CD4-positive, alpha-beta T cell treated with Interleukin-15 for 4 hours (primary cell): Measurements from ENCODE around the gene ZMYND15.

ENCODE experiments used
- DNase-seq: peaks from one replicate; pipeline ENCODE4 v3.0.0-alpha.2; 2020; ENCODE audit warnings: low spot score

ZMYND15 gene

GRCh38 chr17:4717791-4718190, 21.8 kb upstream of the ZMYND15 start:
- no peak for DNase-seq

DNA sequence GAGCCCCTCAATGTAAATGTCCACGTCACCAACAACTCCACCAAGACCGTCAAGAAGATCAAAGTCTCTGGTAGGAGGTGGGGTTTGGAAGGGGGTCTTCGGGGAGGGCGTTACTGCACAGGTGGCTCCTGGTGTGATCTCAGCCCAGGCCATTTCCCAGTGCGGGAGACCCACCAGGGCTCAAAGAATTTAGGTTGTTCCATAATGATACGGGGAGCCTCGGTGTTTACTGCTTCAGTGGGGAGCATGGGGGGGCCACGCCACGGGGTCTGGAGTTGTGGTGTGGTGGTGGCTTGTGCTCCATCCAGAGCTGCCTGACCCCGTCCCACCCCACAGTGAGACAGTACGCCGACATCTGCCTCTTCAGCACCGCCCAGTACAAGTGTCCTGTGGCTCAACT, 21.4 kb upstream of the ZMYND15 start:
- no peak for DNase-seq

GRCh38 chr17:4719146-4719545, 20.5 kb upstream of the ZMYND15 start:
- no peak for DNase-seq

DNA sequence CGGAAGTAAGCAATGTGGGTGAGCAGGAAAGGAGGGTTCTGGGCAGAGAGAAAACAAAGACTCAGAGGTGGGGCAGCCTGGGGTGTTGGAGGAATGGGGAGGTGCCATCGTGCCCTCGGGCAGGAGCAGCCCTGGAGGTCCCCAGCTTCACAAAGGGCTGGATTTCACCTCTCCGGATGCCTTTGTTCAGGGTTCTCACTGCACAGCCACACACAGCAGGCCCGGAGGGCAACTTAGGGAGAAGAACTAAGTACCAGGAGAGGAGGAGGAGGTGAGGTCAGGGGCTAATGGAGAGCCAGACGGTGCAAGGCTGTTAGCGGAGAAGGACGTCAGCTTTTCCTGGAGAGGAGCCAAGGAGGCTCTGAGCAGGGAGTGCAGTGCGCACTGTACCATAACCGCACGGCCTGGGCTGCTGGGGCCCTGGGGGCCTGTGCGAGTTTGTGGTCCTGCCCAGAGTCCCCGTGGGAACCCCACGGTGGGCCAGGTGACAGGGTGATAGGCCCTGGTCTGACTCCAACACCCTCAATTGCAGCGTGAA, 19.9 kb upstream of the ZMYND15 start:
- DNase-seq: no peak

- DNase-seq: no peak
These were observed 18.8 kb upstream of the ZMYND15 start for GRCh38 chr17:4720787-4721186.

DNA sequence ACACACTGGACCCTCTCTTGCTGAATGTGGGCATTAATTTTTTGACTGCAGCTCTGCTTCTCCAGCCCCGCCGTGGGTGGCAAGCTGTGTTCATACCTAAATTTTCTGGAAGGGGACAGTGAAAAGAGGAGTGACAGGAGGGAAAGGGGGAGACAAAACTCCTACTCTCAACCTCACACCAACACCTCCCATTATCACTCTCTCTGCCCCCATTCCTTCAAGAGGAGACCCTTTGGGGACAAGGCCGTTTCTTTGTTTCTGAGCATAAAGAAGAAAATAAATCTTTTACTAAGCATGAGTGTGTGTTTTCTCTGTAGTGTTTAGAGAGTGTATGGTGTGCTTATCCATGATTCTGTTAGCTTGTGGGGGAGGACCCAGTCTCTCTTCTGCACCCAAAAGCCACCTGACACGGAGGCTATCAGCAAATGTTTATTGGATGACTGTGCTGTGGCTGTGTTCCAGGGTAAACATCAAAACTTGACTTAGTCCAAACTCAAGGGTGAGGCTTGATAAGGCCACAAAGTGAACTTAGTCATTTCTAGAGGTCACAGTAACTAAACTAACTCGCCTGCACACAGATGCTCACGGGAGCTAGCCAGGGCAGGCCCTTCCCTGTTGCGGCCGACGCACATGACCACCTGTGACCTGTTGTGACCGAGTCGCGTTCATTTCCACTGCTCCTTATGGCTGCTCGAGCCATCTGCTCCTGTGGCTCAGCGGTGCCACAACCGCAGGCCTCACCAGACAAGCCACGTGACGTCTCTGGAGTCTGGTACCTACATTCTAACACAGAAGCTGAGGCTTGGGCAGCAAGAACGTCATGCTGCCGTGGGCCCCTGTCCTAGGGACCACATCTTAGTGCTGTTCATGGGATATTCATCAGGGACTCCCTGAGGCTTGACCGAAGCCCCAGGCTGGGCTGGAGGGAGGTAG, 18.2 kb upstream of the ZMYND15 start:
- DNase-seq: no peak

GRCh38 chr17:4722678-4723240, 16.9 kb upstream of the ZMYND15 start:
- no peak for DNase-seq

DNA sequence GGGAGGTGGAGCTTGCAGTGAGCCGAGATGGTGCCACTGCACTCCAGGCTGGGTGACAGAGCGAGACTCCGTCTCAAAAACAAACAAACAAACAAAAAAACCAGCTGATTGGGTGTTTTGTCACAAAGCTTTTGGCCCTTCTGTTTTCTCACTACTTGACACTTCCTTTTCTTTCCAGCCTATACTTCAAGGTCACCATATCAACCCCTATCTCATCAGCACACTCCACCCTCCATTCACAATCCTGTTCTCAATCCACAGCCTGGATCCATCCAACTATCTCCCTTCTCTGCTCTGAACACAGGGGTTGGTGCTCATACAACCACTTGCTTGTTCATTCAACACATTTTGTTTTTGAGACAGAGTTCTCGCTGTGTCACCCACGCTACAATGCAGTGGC, 15.0 kb upstream of the ZMYND15 start:
- DNase-seq: no peak

DNA sequence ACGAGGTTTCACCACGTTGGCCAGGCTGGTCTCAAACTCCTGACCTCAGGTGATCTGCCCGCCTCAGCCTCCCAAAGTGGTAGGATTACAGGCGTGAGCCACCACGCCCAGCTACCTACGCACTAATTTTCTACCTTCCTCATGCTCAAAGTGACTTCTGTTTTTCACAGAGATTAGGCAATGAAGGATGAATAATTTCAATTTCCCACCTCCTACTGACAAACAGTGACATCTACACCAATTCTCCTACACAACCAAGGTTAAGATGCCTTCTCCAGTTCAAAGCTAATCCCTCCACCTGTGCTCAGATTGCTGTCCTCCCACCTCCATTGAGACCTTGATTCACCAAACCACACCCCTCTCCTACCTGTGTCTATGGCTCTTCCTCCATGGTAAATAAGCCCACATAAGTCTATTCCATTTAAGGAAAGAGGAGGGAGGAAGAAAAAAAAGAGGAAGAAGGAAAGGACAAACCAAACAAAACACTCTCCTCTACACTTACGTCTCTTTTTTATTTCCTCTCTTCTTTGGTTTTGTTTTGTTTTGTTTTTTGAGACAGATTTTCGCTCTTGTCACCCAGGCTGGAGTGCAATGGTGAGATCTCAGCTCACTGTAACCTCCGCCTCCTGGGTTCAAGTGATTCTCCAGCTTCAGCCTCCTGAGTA, 13.9 kb upstream of the ZMYND15 start:
- no peak for DNase-seq

GRCh38 chr17:4728124-4728523, 11.5 kb upstream of the ZMYND15 start:
- no peak for DNase-seq

DNA sequence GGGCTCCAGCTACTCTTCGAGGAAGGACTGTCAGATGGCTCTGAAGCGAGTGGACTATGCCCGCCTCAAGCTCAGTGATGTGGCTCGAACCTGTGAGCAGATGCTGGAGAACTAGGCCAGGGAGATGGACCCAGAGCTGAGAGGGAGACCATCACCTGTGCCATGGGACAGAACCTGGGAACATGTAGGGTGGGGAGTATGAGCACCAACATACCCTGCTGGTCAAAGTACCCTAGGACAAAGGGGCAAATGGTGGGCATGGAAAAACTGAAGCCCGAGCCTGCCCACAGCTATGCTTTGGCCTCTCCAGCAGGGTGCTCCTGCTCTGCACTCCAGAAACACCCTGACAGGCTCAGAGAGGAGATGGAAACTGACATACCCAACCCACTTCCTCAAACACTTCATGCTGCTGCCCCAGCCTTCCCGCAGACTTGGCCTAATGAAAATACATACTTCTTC, 6.5 kb upstream of the ZMYND15 start:
- DNase-seq: no peak

DNA sequence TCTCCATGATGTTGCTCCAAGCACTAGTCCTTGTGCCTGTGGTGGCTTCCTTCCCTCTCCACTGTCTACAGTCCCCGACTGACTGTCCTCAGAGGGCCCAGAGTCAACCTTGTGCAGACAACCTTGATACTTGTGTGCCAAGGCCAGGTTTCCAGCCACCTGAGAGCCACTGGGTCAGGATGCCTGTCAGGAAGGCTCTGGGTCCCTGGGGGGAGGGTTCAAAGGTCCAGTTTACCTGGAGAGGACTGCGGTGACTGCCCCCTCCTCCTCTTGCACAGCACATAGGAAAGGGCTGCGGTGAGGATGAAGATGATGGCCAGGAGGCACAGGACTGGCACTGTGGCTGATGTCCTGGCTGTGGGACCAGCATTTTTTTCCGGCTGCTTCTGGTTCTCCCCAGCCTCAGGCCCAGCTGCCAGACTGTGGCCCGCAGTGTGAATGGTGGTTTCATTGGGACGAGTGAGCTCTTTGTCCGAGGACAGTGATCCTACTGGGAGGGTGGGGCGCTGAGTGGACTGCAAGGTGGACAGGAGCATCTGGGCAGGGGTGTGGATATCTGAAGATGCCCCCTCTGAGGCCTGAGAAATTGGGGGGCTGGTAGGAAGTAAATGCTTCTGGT, 4.7 kb upstream of the ZMYND15 start:
- DNase-seq: no peak

- DNase-seq: no peak
These were observed 3.6 kb upstream of the ZMYND15 start for GRCh38 chr17:4735876-4736651.

GRCh38 chr17:4738136-4739121, 1.2 kb upstream of the ZMYND15 start:
- DNase-seq: no peak

DNA sequence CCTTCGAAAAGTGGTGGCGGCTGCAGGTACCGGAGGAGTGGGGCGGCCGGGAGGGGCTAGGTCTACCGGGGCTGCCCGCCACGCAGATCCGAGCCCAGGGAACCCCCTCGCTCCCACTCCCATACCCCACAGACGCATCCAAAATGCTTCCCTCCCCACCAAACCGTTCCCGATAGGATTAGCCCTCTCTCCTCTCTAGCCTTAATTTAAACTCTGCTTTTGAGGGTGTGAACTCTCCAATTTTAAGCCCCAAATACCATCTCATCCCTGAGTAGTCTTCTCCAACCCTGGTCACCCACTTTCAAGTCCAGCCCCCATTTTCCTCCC, 355 bp downstream of the ZMYND15 start:
- no peak for DNase-seq

GRCh38 chr17:4740584-4740983, 951 bp downstream of the ZMYND15 start:
- no peak for DNase-seq

DNA sequence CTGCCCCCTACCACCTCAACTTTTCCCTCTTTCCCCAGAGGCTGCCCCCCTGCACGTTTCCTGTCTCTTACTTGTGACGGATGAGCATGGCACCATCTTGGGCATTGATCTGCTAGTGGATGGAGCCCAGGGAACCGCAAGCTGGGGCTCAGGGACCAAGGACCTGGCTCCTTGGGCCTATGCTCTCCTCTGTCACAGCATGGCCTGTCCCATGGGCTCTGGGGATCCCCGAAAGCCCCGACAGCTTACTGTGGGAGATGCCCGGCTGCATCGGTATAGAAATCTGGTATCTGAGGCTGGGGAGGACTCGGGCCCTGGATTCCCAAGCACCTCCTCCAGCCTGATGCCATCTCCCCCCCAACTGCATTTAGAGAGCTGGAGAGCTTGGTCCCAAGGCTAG, 1.9 kb downstream of the ZMYND15 start:
- no peak for DNase-seq

DNA sequence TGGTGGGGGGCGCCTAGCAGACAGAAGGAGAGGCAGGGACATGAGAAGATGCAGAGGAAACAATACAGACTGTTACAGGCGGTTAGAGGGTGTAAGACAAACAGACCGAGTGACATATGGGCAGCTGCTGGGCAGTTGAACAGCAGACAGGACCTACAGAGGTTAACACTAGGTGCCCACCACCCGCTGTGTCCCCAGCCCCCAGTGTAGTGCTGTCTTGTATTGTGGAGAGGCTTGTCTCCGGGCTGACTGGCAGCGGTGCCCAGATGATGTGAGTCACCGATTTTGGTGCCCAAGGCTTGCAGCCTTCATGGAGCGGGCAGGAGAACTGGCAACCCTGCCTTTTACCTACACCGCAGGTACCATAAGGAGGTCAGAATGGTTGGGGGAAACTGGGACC, 2.5 kb downstream of the ZMYND15 start:
- no peak for DNase-seq

GRCh38 chr17:4742629-4743028, 3.0 kb downstream of the ZMYND15 start:
- DNase-seq: no peak

DNA sequence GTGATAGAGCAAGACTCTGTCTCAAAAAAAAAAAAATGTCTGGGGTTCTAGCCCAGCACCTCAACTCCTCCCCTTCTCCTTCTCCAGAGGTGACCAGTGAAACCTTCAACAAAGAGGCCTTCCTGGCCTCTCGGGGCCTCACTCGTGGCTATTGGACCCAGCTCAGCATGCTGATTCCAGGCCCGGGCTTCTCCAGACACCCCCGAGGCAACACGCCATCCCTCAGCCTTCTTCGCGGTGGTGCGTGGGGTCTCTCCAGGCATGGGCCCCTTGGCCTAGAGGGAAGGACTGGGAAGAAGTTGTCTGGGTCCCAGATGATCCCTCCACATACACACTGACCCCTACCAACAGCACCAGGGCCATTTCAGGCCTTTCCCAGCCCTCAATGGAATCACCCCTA, 3.6 kb downstream of the ZMYND15 start:
- no peak for DNase-seq
